A673 (cell line): ENCODE results near the gene EXOC4. TPM values are rescaled to one million over a fixed set of nuclear protein-coding genes. Genes with fewer than 3 reads are reported as not detected.

Experiments
- BruUV-seq: library from RNA; stranded (reverse); fragments of 400-500 nt; replicated peaks from 2 replicates; lab custom pipeline; 2021; lab: Mats Ljungman, UMichigan
- CTCF ChIA-PET: fragments of 300-600 bp; sonication (Branson Sonifier 250); formaldehyde crosslinking; loops from one replicate; lab custom pipeline; 2022; ENCODE audit warnings: antibody characterized with exemption; lab: Charles Lee
- POLR2A ChIA-PET: fragments of 300-600 bp; sonication (Branson Sonifier 250); formaldehyde crosslinking; loops from one replicate; lab custom pipeline; 2022; ENCODE audit warnings: antibody characterized with exemption; ENCODE audit not compliant: low non-redundant PET; lab: Charles Lee
- DNase-seq: peaks from one replicate; pipeline ENCODE4 v3.0.0-alpha.2; 2015; ENCODE audit warnings: low spot score
- H3K27ac ChIP-seq: fragments of 200-600 bp; sonication (generic); 2 replicates; pipeline ENCODE4 v1.5.1; 2016; ENCODE audit warnings: mixed run types, low read depth, mild to moderate bottlenecking, mixed read lengths, antibody characterized with exemption, low read length; ENCODE audit not compliant: poor library complexity, severe bottlenecking
- H3K27me3 ChIP-seq: fragments of 200-600 bp; sonication (generic); replicated peaks from 2 replicates; pipeline ENCODE4 v1.6.1; 2017; ENCODE audit warnings: mixed run types, low read depth, mild to moderate bottlenecking, mixed read lengths, antibody characterized with exemption, low read length; ENCODE audit not compliant: insufficient read depth, poor library complexity
- H3K36me3 ChIP-seq: fragments of 200-600 bp; sonication (generic); 2 replicates; pipeline ENCODE4 v1.6.1; 2016; ENCODE audit warnings: mixed run types, mild to moderate bottlenecking, mixed read lengths, antibody characterized with exemption, low read length; ENCODE audit not compliant: insufficient read depth, poor library complexity, severe bottlenecking
- H3K4me1 ChIP-seq: fragments of 200-600 bp; sonication (generic); 2 replicates; pipeline ENCODE4 v1.6.1; 2017; ENCODE audit warnings: mixed run types, mild to moderate bottlenecking, mixed read lengths, antibody characterized with exemption, low read length; ENCODE audit not compliant: insufficient read depth, poor library complexity, severe bottlenecking
- H3K4me3 ChIP-seq: fragments of 200-600 bp; sonication (generic); 2 replicates; pipeline ENCODE4 v1.5.1; 2016; ENCODE audit warnings: low read depth, mixed run types, mild to moderate bottlenecking, mixed read lengths, low read length; ENCODE audit not compliant: poor library complexity, severe bottlenecking
- H3K9me3 ChIP-seq: fragments of 200-600 bp; sonication (generic); 2 replicates; pipeline ENCODE4 v1.6.1; 2016; ENCODE audit warnings: mixed run types, low read depth, mild to moderate bottlenecking, mixed read lengths, antibody characterized with exemption, low read length; ENCODE audit not compliant: poor library complexity, severe bottlenecking
- CTCF ChIP-seq: fragments of 300-800, 200-600 bp; sonication (generic); conservative IDR thresholded peaks from 2 replicates; pipeline ENCODE4 v1.5.1; 2017; ENCODE audit warnings: low read depth, mild to moderate bottlenecking, antibody characterized with exemption, low read length, moderate library complexity, mixed read lengths
- EZH2 ChIP-seq: fragments of 200-600 bp; sonication (generic); IDR thresholded peaks from 2 replicates; pipeline ENCODE4 v1.6.1; 2017; ENCODE audit warnings: borderline replicate concordance, low read depth, mild to moderate bottlenecking, mixed read lengths, antibody characterized with exemption, low read length; ENCODE audit not compliant: poor library complexity, severe bottlenecking
- intact Hi-C: fragments of 100-400 bp; cut with micrococcal nuclease; formaldehyde crosslinking; loops from one replicate; pipeline ENCODE4 v1.10.0; 2022; ENCODE audit not compliant: unreplicated experiment
- total RNA-seq: library from RNA; stranded (reverse); gene quantifications from 2 replicates; pipeline ENCODE4 v1.2.3, GENCODE V29; 2021

Gene EXOC4
- total RNA-seq, 1 experiment from 2014 or later: 66.1 TPM

- no TSS peak for BruUV-seq
- Histone ChIP-seq H3K27me3 (no peaks in the 10 kb centered on the region), H3K4me3 (no peak overlapping the region)
Measured at GRCh38 chr7:134060874-134061273, 808.0 kb downstream of the EXOC4 start.

GRCh38 chr7:134062460-134062859 is 809.6 kb downstream of the EXOC4 start:
- POLR2A ChIA-PET: no interaction called here
- intact Hi-C loops: no loop called here
- no TSS peak for BruUV-seq

More at GRCh38 chr7:134060874-134061273, 808.0 kb downstream of the EXOC4 start:
- no peaks in the 10 kb centered on the region for H3K36me3 ChIP-seq
- no peaks in the 10 kb centered on the region for H3K9me3 ChIP-seq
- POLR2A ChIA-PET: no interaction called here
- TF ChIP-seq CTCF (no peak), EZH2 (no peak)
- CTCF ChIA-PET: interaction anchor here (0.6 kb wide), 1 partner anchor 41 kb away, joined by 3 read pairs; no protein-coding TSS in a partner anchor
- H3K4me1 ChIP-seq: no peaks in the 10 kb centered on the region
- DNase-seq: no peak
- no peak overlapping the region for H3K27ac ChIP-seq
- intact Hi-C loops: no loop called here

GRCh38 chr7:134065415-134065814 is 812.5 kb downstream of the EXOC4 start:
- BruUV-seq: TSS peak; percentile 59
- no peak for TF ChIP-seq EZH2
- TF ChIP-seq CTCF: no peak
- CTCF ChIA-PET: no interaction called here

More at GRCh38 chr7:134062460-134062859, 809.6 kb downstream of the EXOC4 start:
- no peak overlapping the region for H3K27ac ChIP-seq
- no peak for DNase-seq
- no peak for TF ChIP-seq CTCF
- no peak for TF ChIP-seq EZH2
- no peaks in the 10 kb centered on the region for H3K27me3 ChIP-seq
- H3K4me3 ChIP-seq: no peak overlapping the region
- CTCF ChIA-PET: no interaction called here
- H3K36me3 ChIP-seq: no peaks in the 10 kb centered on the region
- H3K9me3 ChIP-seq: no peaks in the 10 kb centered on the region
- H3K4me1 ChIP-seq: no peaks in the 10 kb centered on the region

More at GRCh38 chr7:134065415-134065814, 812.5 kb downstream of the EXOC4 start:
- H3K27me3 ChIP-seq: no peaks in the 10 kb centered on the region
- no peaks in the 10 kb centered on the region for H3K9me3 ChIP-seq
- H3K27ac ChIP-seq: no peak overlapping the region
- H3K4me1 ChIP-seq: no peaks in the 10 kb centered on the region
- intact Hi-C loops: no loop called here
- no peak for DNase-seq
- H3K36me3 ChIP-seq: no peaks in the 10 kb centered on the region
- no peak overlapping the region for H3K4me3 ChIP-seq
- POLR2A ChIA-PET: no interaction called here
